ELF-1 (cell line): Measurements from ENCODE around the gene ARHGEF28.

Experiments used
- DNase-seq: peaks from one replicate; pipeline ENCODE4 v3.0.0-alpha.2; 2016; ENCODE audit warnings: low read depth, low spot score

The ARHGEF28 gene

GRCh38 chr5:73655521-73656160 is 29.6 kb downstream of the ARHGEF28 start:
- no peak for DNase-seq

GRCh38 chr5:73661753-73662152 is 35.8 kb downstream of the ARHGEF28 start:
- no peak for DNase-seq

- DNase-seq, result no peak
Observed at GRCh38 chr5:73663161-73663859, 37.3 kb downstream of the ARHGEF28 start.

GRCh38 chr5:73663860-73664240 is 37.9 kb downstream of the ARHGEF28 start:
- no peak for DNase-seq

- DNase-seq, result no peak
Observed at GRCh38 chr5:73664796-73665195, 38.8 kb downstream of the ARHGEF28 start.

GRCh38 chr5:73666891-73667290 is 40.9 kb downstream of the ARHGEF28 start:
- DNase-seq, result no peak

- DNase-seq, result no peak
Observed at GRCh38 chr5:73668017-73668416, 42.0 kb downstream of the ARHGEF28 start.

GRCh38 chr5:73668486-73669111 is 42.6 kb downstream of the ARHGEF28 start:
- DNase-seq, result no peak

GRCh38 chr5:73670731-73671130 is 44.7 kb downstream of the ARHGEF28 start:
- no peak for DNase-seq

GRCh38 chr5:73672132-73672531 is 46.1 kb downstream of the ARHGEF28 start:
- no peak for DNase-seq

GRCh38 chr5:73673161-73673591 is 47.2 kb downstream of the ARHGEF28 start:
- DNase-seq, result no peak

- no peak for DNase-seq
Observed at GRCh38 chr5:73674669-73675004, 48.6 kb downstream of the ARHGEF28 start.

GRCh38 chr5:73678322-73678740 is 52.3 kb downstream of the ARHGEF28 start:
- DNase-seq, result no peak

- DNase-seq, result no peak
Observed at GRCh38 chr5:73678807-73679206, 52.8 kb downstream of the ARHGEF28 start.

GRCh38 chr5:73682176-73682575 is 56.2 kb downstream of the ARHGEF28 start:
- no peak for DNase-seq

GRCh38 chr5:73684691-73685090 is 58.7 kb downstream of the ARHGEF28 start:
- no peak for DNase-seq

GRCh38 chr5:73686912-73687311 is 60.9 kb downstream of the ARHGEF28 start:
- DNase-seq, result no peak

- no peak for DNase-seq
Observed at GRCh38 chr5:73687357-73687756, 61.4 kb downstream of the ARHGEF28 start.

GRCh38 chr5:73690015-73690414 is 64.0 kb downstream of the ARHGEF28 start:
- no peak for DNase-seq

- DNase-seq, result no peak
Observed at GRCh38 chr5:73691302-73692080, 65.5 kb downstream of the ARHGEF28 start.

GRCh38 chr5:73692166-73692640 is 66.2 kb downstream of the ARHGEF28 start:
- DNase-seq, result no peak

GRCh38 chr5:73692981-73693380 is 67.0 kb downstream of the ARHGEF28 start:
- no peak for DNase-seq
